NB4 (cell line): Measurements from ENCODE around the gene FAM20C.

ENCODE experiments used
- CTCF ChIP-seq: IDR thresholded peaks from one replicate; pipeline ENCODE4 v1.5.1; 2012; ENCODE audit warnings: low read depth, low read length
- MYC ChIP-seq: IDR thresholded peaks from 2 replicates; pipeline ENCODE4 v1.6.1; 2011; ENCODE audit warnings: low read depth, low read length
- POLR2A ChIP-seq: IDR thresholded peaks from 2 replicates; pipeline ENCODE4 v1.6.1; 2011; ENCODE audit warnings: mild to moderate bottlenecking; ENCODE audit not compliant: insufficient read length; ENCODE audit errors: extremely low read depth

GRCh38 chr7:304574-305409, 112.4 kb downstream of the FAM20C start:
- no peak for TF ChIP-seq CTCF
- no peak for TF ChIP-seq POLR2A
- no peak for TF ChIP-seq MYC
